ENCODE measurements around the gene ZNF112.

- TF ChIP-seq, protein P1, sequence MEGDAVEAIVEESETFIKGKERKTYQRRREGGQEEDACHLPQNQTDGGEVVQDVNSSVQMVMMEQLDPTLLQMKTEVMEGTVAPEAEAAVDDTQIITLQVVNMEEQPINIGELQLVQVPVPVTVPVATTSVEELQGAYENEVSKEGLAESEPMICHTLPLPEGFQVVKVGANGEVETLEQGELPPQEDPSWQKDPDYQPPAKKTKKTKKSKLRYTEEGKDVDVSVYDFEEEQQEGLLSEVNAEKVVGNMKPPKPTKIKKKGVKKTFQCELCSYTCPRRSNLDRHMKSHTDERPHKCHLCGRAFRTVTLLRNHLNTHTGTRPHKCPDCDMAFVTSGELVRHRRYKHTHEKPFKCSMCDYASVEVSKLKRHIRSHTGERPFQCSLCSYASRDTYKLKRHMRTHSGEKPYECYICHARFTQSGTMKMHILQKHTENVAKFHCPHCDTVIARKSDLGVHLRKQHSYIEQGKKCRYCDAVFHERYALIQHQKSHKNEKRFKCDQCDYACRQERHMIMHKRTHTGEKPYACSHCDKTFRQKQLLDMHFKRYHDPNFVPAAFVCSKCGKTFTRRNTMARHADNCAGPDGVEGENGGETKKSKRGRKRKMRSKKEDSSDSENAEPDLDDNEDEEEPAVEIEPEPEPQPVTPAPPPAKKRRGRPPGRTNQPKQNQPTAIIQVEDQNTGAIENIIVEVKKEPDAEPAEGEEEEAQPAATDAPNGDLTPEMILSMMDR (conservative IDR thresholded peaks at IDR 0.05; ENCODE audit: low read length), result no peak
- TF ChIP-seq EZH2phosphoT487 (IDR thresholded peaks at IDR 0.05; ENCODE audit: borderline replicate concordance), result no peak
Observed at GRCh38 chr19:44401139-44402115, 44.9 kb upstream of the ZNF112 start, which contains the start of gene ZNF285.

All from Loucy (cell line).